Peyer's patch (tissue), 4 donors: ENCODE results near the gene SLC16A3. TPM values are rescaled to one million over a fixed set of nuclear protein-coding genes. Genes with fewer than 3 reads are reported as not detected.

Experiments
- DNase-seq, 3 donors: peaks; one replicate each; pipeline ENCODE4 v3.0.0-alpha.2; 2017 to 2019
- H3K27ac ChIP-seq, 4 donors: fragments of 200-600 bp; sonication (generic); one replicate each; pipeline ENCODE4 v1.5.1; 2016 to 2019
- H3K27me3 ChIP-seq, 2 donors: fragments of 200-600 bp; sonication (generic); one replicate each; pipeline ENCODE4 v1.5.1; 2019
- H3K36me3 ChIP-seq, 3 donors: fragments of 200-600 bp; sonication (generic); one replicate each; pipeline ENCODE4 v1.5.1; 2016 to 2019
- H3K4me1 ChIP-seq, 4 donors: fragments of 200-600 bp; sonication (generic); one replicate each; pipeline ENCODE4 v1.5.1; 2016 to 2019
- H3K4me3 ChIP-seq, 4 donors: fragments of 200-600 bp; sonication (generic); 1 replicate in 3 of 4; 2 replicates in 1 of 4; pipeline ENCODE4 v1.5.1; 2016 to 2019; ENCODE audit warnings: mild to moderate bottlenecking in 1 of 4
- H3K9me3 ChIP-seq, 4 donors: fragments of 200-600 bp; sonication (generic); one replicate each; pipeline ENCODE4 v1.5.1; 2016 to 2019; ENCODE audit warnings: mild to moderate bottlenecking in 1 of 4
- CTCF ChIP-seq, 6 experiments: fragments of 450-650 bp in 4 of 6; fragments of 200-600 bp in 2 of 6; sonication (generic) in 1 of 6; IDR thresholded peaks; one replicate each; pipeline ENCODE4 v1.5.1; 2017 to 2019; ENCODE audit warnings: antibody characterized with exemption in 6 of 6, mild to moderate bottlenecking in 3 of 6, moderate library complexity in 1 of 6
- POLR2A ChIP-seq, 2 donors: fragments of 450-650 bp; IDR thresholded peaks; one replicate each; pipeline ENCODE4 v1.5.1; 2017; ENCODE audit warnings: antibody characterized with exemption in 2 of 2, mild to moderate bottlenecking in 2 of 2, moderate library complexity in 2 of 2
- total RNA-seq, 4 donors: library from RNA; depleted of rRNA; stranded (reverse); fragments of >200 nt; gene quantifications; one replicate each; pipeline ENCODE4 v1.1.0, GENCODE V29; 2016

SLC16A3 gene
- total RNA-seq, 4 donors from 2014 or later: 18.9 to 55.0 (median 35.3) TPM

GRCh38 chr17:82219083-82219482 is 9.8 kb upstream of the SLC16A3 start:
- no peaks in the 10 kb centered on the region for H3K27me3 ChIP-seq
- H3K27ac ChIP-seq: no peak overlapping the region
- no peaks in the 10 kb centered on the region for H3K9me3 ChIP-seq
- TF ChIP-seq CTCF (IDR thresholded peaks at IDR 0.05): no peak
- no peak for TF ChIP-seq POLR2A (IDR thresholded peaks at IDR 0.05)
- no peaks in the 10 kb centered on the region for H3K36me3 ChIP-seq
- no peak overlapping the region for H3K4me3 ChIP-seq
- no peak for DNase-seq
- peaks cover 3 to 26% (median 20%) of the 10 kb centered on the region in 4 donors for H3K4me1 ChIP-seq

DNA sequence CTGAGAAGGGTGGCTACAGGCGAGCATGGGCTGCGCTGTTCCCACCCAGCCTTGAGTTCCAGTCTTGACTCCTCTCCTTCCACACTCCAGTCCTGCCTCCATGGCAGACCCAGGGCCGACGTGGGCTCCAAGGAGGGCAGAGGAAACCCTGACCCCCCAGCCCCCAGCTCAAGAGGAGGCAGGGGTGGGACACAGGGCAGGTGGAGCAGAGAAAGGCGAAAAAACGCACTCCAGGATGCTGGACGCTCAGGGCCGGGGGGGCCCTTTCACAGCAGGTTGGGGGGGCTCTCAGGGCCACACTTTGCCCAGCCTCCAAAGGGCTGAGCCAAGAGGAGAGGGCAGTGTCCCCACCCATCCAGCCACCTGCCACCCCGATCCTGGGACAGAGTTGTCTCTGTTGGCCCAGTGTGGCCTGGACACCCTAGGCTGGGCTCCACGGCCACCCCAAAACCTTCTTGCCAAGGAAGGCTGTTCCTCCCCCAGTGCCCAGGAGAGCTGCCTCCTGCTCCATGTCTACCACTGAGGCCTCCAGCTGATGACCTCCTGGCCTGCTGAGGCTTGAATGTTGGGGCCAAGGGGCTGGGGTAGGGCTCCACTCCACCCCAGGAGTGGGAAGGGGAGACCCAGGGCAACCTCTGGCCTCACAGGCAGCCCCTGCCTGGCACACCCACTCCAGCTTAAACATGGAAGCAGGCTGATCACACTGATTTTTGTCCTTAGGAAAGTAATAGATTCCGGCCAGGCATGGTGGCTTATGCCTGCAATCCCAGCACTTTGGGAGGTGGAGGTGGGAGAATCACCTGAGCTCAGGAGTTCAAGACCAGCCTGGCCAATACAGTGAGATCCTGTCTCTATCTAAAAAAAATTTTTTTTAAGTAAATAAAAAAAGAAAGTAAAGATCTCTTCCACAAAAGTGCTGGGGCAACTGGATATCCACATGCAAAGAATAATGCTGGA is 8.8 kb upstream of the SLC16A3 start:
- Histone ChIP-seq H3K4me3 (no peak overlapping the region), H3K9me3 (no peaks in the 10 kb centered on the region), H3K36me3 (no peaks in the 10 kb centered on the region), H3K4me1 (peaks cover 3 to 26% (median 20%) of the 10 kb centered on the region in 4 donors), H3K27ac (no peak overlapping the region), H3K27me3 (no peaks in the 10 kb centered on the region)
- DNase-seq: no peak
- TF ChIP-seq POLR2A (IDR thresholded peaks at IDR 0.05) (no peak), CTCF (IDR thresholded peaks at IDR 0.05) (no peak)

DNA sequence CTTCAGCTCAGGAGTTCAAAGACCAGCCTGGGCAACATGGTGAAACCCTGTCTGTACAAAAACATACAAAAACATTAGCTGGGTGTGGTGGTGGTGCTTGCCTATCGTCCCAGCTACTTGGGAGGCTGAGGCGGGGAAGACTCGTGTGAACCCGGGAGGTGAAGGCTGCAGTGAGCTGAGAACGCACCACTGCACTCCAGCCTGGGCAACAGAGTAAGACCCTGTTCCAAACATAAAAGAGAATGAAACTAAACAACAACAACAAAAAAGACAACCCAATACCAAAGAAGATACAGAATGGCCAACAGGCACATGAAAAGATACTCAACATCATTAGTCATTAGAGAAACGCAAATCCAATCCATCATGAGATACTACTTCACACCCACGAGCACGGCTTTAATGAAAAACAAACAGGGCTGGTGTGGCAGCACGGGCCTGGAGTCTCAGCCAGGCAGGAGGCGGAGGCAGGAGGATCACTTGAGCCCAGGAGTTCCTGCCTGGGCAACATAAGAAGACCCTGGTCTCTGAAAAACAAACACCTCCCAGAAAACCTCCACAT is 7.4 kb upstream of the SLC16A3 start:
- H3K27ac ChIP-seq: no peak overlapping the region
- no peaks in the 10 kb centered on the region for H3K27me3 ChIP-seq
- H3K9me3 ChIP-seq: no peaks in the 10 kb centered on the region
- H3K4me1 ChIP-seq: peaks cover 3 to 14% (median 12%) of the 10 kb centered on the region in 4 donors
- TF ChIP-seq POLR2A (IDR thresholded peaks at IDR 0.05) (no peak), CTCF (IDR thresholded peaks at IDR 0.05) (no peak)
- DNase-seq: no peak
- H3K36me3 ChIP-seq: no peaks in the 10 kb centered on the region
- H3K4me3 ChIP-seq: no peak overlapping the region

- TF ChIP-seq CTCF (IDR thresholded peaks at IDR 0.05) (no peak), POLR2A (IDR thresholded peaks at IDR 0.05) (no peak)
- Histone ChIP-seq H3K27ac (no peak overlapping the region), H3K9me3 (no peaks in the 10 kb centered on the region)
Measured at GRCh38 chr17:82222816-82223215, 6.0 kb upstream of the SLC16A3 start.

DNA sequence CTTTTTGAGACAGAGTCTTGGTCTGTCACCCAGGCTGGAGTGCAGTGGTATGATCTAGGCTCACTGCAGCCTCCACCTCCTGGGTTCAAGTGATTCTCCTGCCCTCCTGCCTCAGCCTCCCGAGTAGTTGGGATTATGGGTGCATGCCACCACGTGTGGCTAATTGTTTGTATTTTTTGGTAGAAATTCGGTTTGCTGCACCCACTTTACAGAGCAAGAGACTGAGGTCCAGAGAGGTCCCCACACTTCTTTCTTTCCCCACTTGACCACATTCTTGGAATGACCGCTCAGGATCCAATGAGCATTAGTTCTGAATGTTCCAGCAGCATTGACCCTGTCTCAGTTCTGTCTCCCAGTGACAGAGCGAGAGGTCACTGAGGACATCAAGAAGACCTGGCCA is 5.3 kb upstream of the SLC16A3 start:
- DNase-seq: no peak
- Histone ChIP-seq H3K4me3 (no peak overlapping the region), H3K27ac (no peak overlapping the region), H3K27me3 (no peaks in the 10 kb centered on the region), H3K4me1 (peaks cover 0 to 6% (median 0%) of the 10 kb centered on the region in 4 donors), H3K36me3 (no peaks in the 10 kb centered on the region), H3K9me3 (no peaks in the 10 kb centered on the region)
- TF ChIP-seq CTCF (IDR thresholded peaks at IDR 0.05) (no peak), POLR2A (IDR thresholded peaks at IDR 0.05) (no peak)

More at GRCh38 chr17:82222816-82223215, 6.0 kb upstream of the SLC16A3 start:
- Histone ChIP-seq H3K4me1 (peaks cover 0 to 1% (median 0%) of the 10 kb centered on the region in 4 donors), H3K4me3 (no peak overlapping the region), H3K36me3 (no peaks in the 10 kb centered on the region), H3K27me3 (no peaks in the 10 kb centered on the region)
- no peak for DNase-seq
